H1 (cell line): ENCODE data around the gene MLPH. TPM values are rescaled to one million over a fixed set of nuclear protein-coding genes. Genes with fewer than 3 reads are reported as not detected.

Experiments used
- EGR1 ChIP-seq: IDR thresholded peaks from 2 replicates; pipeline ENCODE4 v1.6.1; 2011; ENCODE audit warnings: low read depth, low read length, borderline replicate concordance
- HDAC6 ChIP-seq: IDR thresholded peaks from one replicate; pipeline ENCODE4 v1.7.1; 2012; ENCODE audit warnings: low read depth, mild to moderate bottlenecking, inconsistent platforms, low read length, moderate library complexity
- KDM1A ChIP-seq: fragments of 200-600, 300-600 bp; sonication (generic); IDR thresholded peaks from 2 replicates; pipeline ENCODE4 v1.7.1; 2016; ENCODE audit warnings: mild to moderate bottlenecking, low read length, borderline replicate concordance
- SP2 ChIP-seq: IDR thresholded peaks from 2 replicates; pipeline ENCODE4 v1.6.1; 2012; ENCODE audit warnings: mild to moderate bottlenecking, low read length, inconsistent platforms
- TAF7 ChIP-seq: optimal IDR thresholded peaks from 2 replicates; pipeline ENCODE3; 2011; ENCODE audit warnings: low read depth, mild to moderate bottlenecking, inconsistent platforms, low read length, moderate library complexity, borderline replicate concordance
- polyA plus RNA-seq, 7 experiments: library from polyadenylated mRNA; depleted of rRNA in 3 of 7; stranded (reverse) in 5 of 7; unstranded in 2 of 7; fragments of >200 nt in 5 of 7; fragments of 200-250 nt in 2 of 7; gene quantifications; 1 replicate in 5 of 7; 2 replicates in 1 of 7; 4 replicates in 1 of 7; pipeline versions ENCODE4 v1.2.1 to v1.2.3, GENCODE V29; 2011 to 2013; ENCODE audit warnings: missing spikeins in 2 of 7, mixed read lengths in 2 of 7
- total RNA-seq: library from RNA; stranded (reverse); fragmentation: NEBNext Ultra II Directional; extraction: Animal tissue kit (Norgen Biotek cat#: 25700); gene quantifications from 2 replicates; pipeline ENCODE4 v1.2.1, GENCODE V29; 2021
- TF ChIP-seq, protein P1 (sequence below): fragments of 300-600 bp; sonication (generic); IDR thresholded peaks from 2 replicates; pipeline ENCODE4 v1.7.1; 2012; ENCODE audit warnings: low read length, moderate library complexity, mild to moderate bottlenecking, inconsistent platforms; ENCODE audit not compliant: insufficient replicate concordance

The MLPH gene
- total and polyA plus RNA-seq, 2 of the 8 experiments (the other 6 are each of a cell fraction or from before 2014, with no cell fraction given), result 12.7 to 17.0 TPM

DNA sequence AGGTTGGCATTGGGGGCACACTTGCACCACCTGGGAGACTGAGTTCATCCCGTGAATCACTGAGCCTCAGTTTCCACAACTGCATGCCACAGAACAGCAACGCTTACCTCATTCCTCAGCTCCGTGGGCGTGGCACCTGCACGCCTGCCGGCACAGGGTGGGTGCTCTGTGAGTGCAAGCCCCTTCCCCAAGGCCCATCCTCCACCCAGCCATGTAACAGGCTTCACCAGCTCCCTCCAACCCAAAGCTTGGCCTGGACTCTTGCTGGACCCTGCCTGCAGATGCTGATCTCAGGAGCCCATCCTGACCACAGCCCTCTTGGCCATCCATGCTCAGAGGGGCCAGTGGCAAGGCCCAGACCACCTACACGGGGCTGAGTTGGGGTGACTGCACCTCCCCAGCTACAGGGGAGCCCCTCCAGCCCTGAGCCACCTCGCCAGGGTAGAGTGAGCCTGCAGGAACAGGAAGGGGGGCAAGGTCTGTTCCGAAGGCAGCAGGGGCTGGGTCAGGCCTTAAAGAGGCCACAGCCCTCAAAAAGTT lies 81.1 kb downstream of the MLPH start (continued):
- TF ChIP-seq, protein P1, sequence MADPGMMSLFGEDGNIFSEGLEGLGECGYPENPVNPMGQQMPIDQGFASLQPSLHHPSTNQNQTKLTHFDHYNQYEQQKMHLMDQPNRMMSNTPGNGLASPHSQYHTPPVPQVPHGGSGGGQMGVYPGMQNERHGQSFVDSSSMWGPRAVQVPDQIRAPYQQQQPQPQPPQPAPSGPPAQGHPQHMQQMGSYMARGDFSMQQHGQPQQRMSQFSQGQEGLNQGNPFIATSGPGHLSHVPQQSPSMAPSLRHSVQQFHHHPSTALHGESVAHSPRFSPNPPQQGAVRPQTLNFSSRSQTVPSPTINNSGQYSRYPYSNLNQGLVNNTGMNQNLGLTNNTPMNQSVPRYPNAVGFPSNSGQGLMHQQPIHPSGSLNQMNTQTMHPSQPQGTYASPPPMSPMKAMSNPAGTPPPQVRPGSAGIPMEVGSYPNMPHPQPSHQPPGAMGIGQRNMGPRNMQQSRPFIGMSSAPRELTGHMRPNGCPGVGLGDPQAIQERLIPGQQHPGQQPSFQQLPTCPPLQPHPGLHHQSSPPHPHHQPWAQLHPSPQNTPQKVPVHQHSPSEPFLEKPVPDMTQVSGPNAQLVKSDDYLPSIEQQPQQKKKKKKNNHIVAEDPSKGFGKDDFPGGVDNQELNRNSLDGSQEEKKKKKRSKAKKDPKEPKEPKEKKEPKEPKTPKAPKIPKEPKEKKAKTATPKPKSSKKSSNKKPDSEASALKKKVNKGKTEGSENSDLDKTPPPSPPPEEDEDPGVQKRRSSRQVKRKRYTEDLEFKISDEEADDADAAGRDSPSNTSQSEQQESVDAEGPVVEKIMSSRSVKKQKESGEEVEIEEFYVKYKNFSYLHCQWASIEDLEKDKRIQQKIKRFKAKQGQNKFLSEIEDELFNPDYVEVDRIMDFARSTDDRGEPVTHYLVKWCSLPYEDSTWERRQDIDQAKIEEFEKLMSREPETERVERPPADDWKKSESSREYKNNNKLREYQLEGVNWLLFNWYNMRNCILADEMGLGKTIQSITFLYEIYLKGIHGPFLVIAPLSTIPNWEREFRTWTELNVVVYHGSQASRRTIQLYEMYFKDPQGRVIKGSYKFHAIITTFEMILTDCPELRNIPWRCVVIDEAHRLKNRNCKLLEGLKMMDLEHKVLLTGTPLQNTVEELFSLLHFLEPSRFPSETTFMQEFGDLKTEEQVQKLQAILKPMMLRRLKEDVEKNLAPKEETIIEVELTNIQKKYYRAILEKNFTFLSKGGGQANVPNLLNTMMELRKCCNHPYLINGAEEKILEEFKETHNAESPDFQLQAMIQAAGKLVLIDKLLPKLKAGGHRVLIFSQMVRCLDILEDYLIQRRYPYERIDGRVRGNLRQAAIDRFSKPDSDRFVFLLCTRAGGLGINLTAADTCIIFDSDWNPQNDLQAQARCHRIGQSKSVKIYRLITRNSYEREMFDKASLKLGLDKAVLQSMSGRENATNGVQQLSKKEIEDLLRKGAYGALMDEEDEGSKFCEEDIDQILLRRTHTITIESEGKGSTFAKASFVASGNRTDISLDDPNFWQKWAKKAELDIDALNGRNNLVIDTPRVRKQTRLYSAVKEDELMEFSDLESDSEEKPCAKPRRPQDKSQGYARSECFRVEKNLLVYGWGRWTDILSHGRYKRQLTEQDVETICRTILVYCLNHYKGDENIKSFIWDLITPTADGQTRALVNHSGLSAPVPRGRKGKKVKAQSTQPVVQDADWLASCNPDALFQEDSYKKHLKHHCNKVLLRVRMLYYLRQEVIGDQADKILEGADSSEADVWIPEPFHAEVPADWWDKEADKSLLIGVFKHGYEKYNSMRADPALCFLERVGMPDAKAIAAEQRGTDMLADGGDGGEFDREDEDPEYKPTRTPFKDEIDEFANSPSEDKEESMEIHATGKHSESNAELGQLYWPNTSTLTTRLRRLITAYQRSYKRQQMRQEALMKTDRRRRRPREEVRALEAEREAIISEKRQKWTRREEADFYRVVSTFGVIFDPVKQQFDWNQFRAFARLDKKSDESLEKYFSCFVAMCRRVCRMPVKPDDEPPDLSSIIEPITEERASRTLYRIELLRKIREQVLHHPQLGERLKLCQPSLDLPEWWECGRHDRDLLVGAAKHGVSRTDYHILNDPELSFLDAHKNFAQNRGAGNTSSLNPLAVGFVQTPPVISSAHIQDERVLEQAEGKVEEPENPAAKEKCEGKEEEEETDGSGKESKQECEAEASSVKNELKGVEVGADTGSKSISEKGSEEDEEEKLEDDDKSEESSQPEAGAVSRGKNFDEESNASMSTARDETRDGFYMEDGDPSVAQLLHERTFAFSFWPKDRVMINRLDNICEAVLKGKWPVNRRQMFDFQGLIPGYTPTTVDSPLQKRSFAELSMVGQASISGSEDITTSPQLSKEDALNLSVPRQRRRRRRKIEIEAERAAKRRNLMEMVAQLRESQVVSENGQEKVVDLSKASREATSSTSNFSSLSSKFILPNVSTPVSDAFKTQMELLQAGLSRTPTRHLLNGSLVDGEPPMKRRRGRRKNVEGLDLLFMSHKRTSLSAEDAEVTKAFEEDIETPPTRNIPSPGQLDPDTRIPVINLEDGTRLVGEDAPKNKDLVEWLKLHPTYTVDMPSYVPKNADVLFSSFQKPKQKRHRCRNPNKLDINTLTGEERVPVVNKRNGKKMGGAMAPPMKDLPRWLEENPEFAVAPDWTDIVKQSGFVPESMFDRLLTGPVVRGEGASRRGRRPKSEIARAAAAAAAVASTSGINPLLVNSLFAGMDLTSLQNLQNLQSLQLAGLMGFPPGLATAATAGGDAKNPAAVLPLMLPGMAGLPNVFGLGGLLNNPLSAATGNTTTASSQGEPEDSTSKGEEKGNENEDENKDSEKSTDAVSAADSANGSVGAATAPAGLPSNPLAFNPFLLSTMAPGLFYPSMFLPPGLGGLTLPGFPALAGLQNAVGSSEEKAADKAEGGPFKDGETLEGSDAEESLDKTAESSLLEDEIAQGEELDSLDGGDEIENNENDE, result no peak
- TF ChIP-seq EGR1 (no peak), TAF7 (no peak), KDM1A (no peak), HDAC6 (no peak), SP2 (no peak)
